ENCODE results near the gene BORCS5.

The BORCS5 gene

GRCh38 chr12:12387501-12387900, 30.6 kb downstream of the BORCS5 start:
- no peaks in the 10 kb centered on the region for H3K27me3 ChIP-seq (ENCODE audit: insufficient read depth, low read length)
- H3K4me1 ChIP-seq (ENCODE audit: insufficient read depth, low read length): peaks cover 21% of the 10 kb centered on the region
- no peaks in the 10 kb centered on the region for H3K9me3 ChIP-seq (ENCODE audit: low read length)
- H3K36me3 ChIP-seq (ENCODE audit: insufficient read depth, low read length): no peaks in the 10 kb centered on the region
- no peak overlapping the region for H3K4me3 ChIP-seq (ENCODE audit: low read length)
- H2AFZ ChIP-seq (ENCODE audit: low read depth, low read length): no peak overlapping the region

- no peak overlapping the region for H2AFZ ChIP-seq (ENCODE audit: low read depth, low read length)
- no peak overlapping the region for H3K4me3 ChIP-seq (ENCODE audit: low read length)
- H3K27me3 ChIP-seq (ENCODE audit: insufficient read depth, low read length): no peaks in the 10 kb centered on the region
- H3K4me1 ChIP-seq (ENCODE audit: insufficient read depth, low read length): peaks cover 2% of the 10 kb centered on the region
- no peaks in the 10 kb centered on the region for H3K9me3 ChIP-seq (ENCODE audit: low read length)
- H3K36me3 ChIP-seq (ENCODE audit: insufficient read depth, low read length): no peaks in the 10 kb centered on the region
Observed at GRCh38 chr12:12392413-12392812, 35.5 kb downstream of the BORCS5 start.

- H3K4me1 ChIP-seq (ENCODE audit: insufficient read depth, low read length): no peaks in the 10 kb centered on the region
- H3K27me3 ChIP-seq (ENCODE audit: insufficient read depth, low read length): no peaks in the 10 kb centered on the region
- no peak overlapping the region for H2AFZ ChIP-seq (ENCODE audit: low read depth, low read length)
- no peaks in the 10 kb centered on the region for H3K36me3 ChIP-seq (ENCODE audit: insufficient read depth, low read length)
- H3K9me3 ChIP-seq (ENCODE audit: low read length): no peaks in the 10 kb centered on the region
- no peak overlapping the region for H3K4me3 ChIP-seq (ENCODE audit: low read length)
Observed at GRCh38 chr12:12393171-12393570, 36.3 kb downstream of the BORCS5 start.

GRCh38 chr12:12396694-12397093, 39.8 kb downstream of the BORCS5 start:
- Histone ChIP-seq H3K27me3 (ENCODE audit: insufficient read depth, low read length) (no peaks in the 10 kb centered on the region), H3K4me1 (ENCODE audit: insufficient read depth, low read length) (no peaks in the 10 kb centered on the region), H3K4me3 (ENCODE audit: low read length) (no peak overlapping the region), H2AFZ (ENCODE audit: low read depth, low read length) (no peak overlapping the region), H3K36me3 (ENCODE audit: insufficient read depth, low read length) (no peaks in the 10 kb centered on the region), H3K9me3 (ENCODE audit: low read length) (no peaks in the 10 kb centered on the region)

GRCh38 chr12:12397184-12397583, 40.3 kb downstream of the BORCS5 start:
- no peaks in the 10 kb centered on the region for H3K36me3 ChIP-seq (ENCODE audit: insufficient read depth, low read length)
- H3K4me3 ChIP-seq (ENCODE audit: low read length): no peak overlapping the region
- no peaks in the 10 kb centered on the region for H3K9me3 ChIP-seq (ENCODE audit: low read length)
- H3K27me3 ChIP-seq (ENCODE audit: insufficient read depth, low read length): no peaks in the 10 kb centered on the region
- no peaks in the 10 kb centered on the region for H3K4me1 ChIP-seq (ENCODE audit: insufficient read depth, low read length)
- no peak overlapping the region for H2AFZ ChIP-seq (ENCODE audit: low read depth, low read length)

GRCh38 chr12:12398026-12398859, 41.4 kb downstream of the BORCS5 start:
- no peak overlapping the region for H3K4me3 ChIP-seq (ENCODE audit: low read length)
- no peak overlapping the region for H2AFZ ChIP-seq (ENCODE audit: low read depth, low read length)
- no peaks in the 10 kb centered on the region for H3K9me3 ChIP-seq (ENCODE audit: low read length)
- no peaks in the 10 kb centered on the region for H3K4me1 ChIP-seq (ENCODE audit: insufficient read depth, low read length)
- no peaks in the 10 kb centered on the region for H3K27me3 ChIP-seq (ENCODE audit: insufficient read depth, low read length)
- H3K36me3 ChIP-seq (ENCODE audit: insufficient read depth, low read length): no peaks in the 10 kb centered on the region

- no peaks in the 10 kb centered on the region for H3K36me3 ChIP-seq (ENCODE audit: insufficient read depth, low read length)
- H3K27me3 ChIP-seq (ENCODE audit: insufficient read depth, low read length): no peaks in the 10 kb centered on the region
- H3K4me1 ChIP-seq (ENCODE audit: insufficient read depth, low read length): no peaks in the 10 kb centered on the region
- H2AFZ ChIP-seq (ENCODE audit: low read depth, low read length): no peak overlapping the region
- no peaks in the 10 kb centered on the region for H3K9me3 ChIP-seq (ENCODE audit: low read length)
- H3K4me3 ChIP-seq (ENCODE audit: low read length): no peak overlapping the region
Observed at GRCh38 chr12:12399161-12399560, 42.3 kb downstream of the BORCS5 start.

GRCh38 chr12:12399776-12400305, 43.0 kb downstream of the BORCS5 start:
- no peaks in the 10 kb centered on the region for H3K9me3 ChIP-seq (ENCODE audit: low read length)
- H3K4me1 ChIP-seq (ENCODE audit: insufficient read depth, low read length): no peaks in the 10 kb centered on the region
- no peak overlapping the region for H3K4me3 ChIP-seq (ENCODE audit: low read length)
- H3K27me3 ChIP-seq (ENCODE audit: insufficient read depth, low read length): no peaks in the 10 kb centered on the region
- no peaks in the 10 kb centered on the region for H3K36me3 ChIP-seq (ENCODE audit: insufficient read depth, low read length)
- no peak overlapping the region for H2AFZ ChIP-seq (ENCODE audit: low read depth, low read length)

GRCh38 chr12:12400793-12401192, 43.9 kb downstream of the BORCS5 start:
- no peak overlapping the region for H3K4me3 ChIP-seq (ENCODE audit: low read length)
- H3K36me3 ChIP-seq (ENCODE audit: insufficient read depth, low read length): no peaks in the 10 kb centered on the region
- H2AFZ ChIP-seq (ENCODE audit: low read depth, low read length): no peak overlapping the region
- H3K9me3 ChIP-seq (ENCODE audit: low read length): no peaks in the 10 kb centered on the region
- H3K27me3 ChIP-seq (ENCODE audit: insufficient read depth, low read length): no peaks in the 10 kb centered on the region
- no peaks in the 10 kb centered on the region for H3K4me1 ChIP-seq (ENCODE audit: insufficient read depth, low read length)

GRCh38 chr12:12403264-12404248, 46.7 kb downstream of the BORCS5 start:
- Histone ChIP-seq H3K9me3 (ENCODE audit: low read length) (no peaks in the 10 kb centered on the region), H3K36me3 (ENCODE audit: insufficient read depth, low read length) (no peaks in the 10 kb centered on the region), H2AFZ (ENCODE audit: low read depth, low read length) (no peak overlapping the region)

GRCh38 chr12:12404297-12404696, 47.4 kb downstream of the BORCS5 start:
- Histone ChIP-seq H3K27me3 (ENCODE audit: insufficient read depth, low read length) (no peaks in the 10 kb centered on the region), H2AFZ (ENCODE audit: low read depth, low read length) (no peak overlapping the region), H3K4me1 (ENCODE audit: insufficient read depth, low read length) (no peaks in the 10 kb centered on the region), H3K36me3 (ENCODE audit: insufficient read depth, low read length) (no peaks in the 10 kb centered on the region), H3K9me3 (ENCODE audit: low read length) (no peaks in the 10 kb centered on the region), H3K4me3 (ENCODE audit: low read length) (no peak overlapping the region)

More at GRCh38 chr12:12403264-12404248, 46.7 kb downstream of the BORCS5 start:
- Histone ChIP-seq H3K4me1 (ENCODE audit: insufficient read depth, low read length) (no peaks in the 10 kb centered on the region), H3K27me3 (ENCODE audit: insufficient read depth, low read length) (no peaks in the 10 kb centered on the region), H3K4me3 (ENCODE audit: low read length) (no peak overlapping the region)

- Histone ChIP-seq H3K9me3 (ENCODE audit: low read length) (no peaks in the 10 kb centered on the region), H3K4me3 (ENCODE audit: low read length) (no peak overlapping the region), H3K36me3 (ENCODE audit: insufficient read depth, low read length) (no peaks in the 10 kb centered on the region)
Observed at GRCh38 chr12:12405882-12406281, 49.0 kb downstream of the BORCS5 start.

GRCh38 chr12:12406762-12407161, 49.9 kb downstream of the BORCS5 start:
- Histone ChIP-seq H3K27me3 (ENCODE audit: insufficient read depth, low read length) (no peaks in the 10 kb centered on the region), H3K4me3 (ENCODE audit: low read length) (no peak overlapping the region), H3K9me3 (ENCODE audit: low read length) (peaks cover 2% of the 10 kb centered on the region), H3K36me3 (ENCODE audit: insufficient read depth, low read length) (no peaks in the 10 kb centered on the region), H2AFZ (ENCODE audit: low read depth, low read length) (no peak overlapping the region), H3K4me1 (ENCODE audit: insufficient read depth, low read length) (no peaks in the 10 kb centered on the region)

More at GRCh38 chr12:12405882-12406281, 49.0 kb downstream of the BORCS5 start:
- Histone ChIP-seq H2AFZ (ENCODE audit: low read depth, low read length) (no peak overlapping the region), H3K27me3 (ENCODE audit: insufficient read depth, low read length) (no peaks in the 10 kb centered on the region), H3K4me1 (ENCODE audit: insufficient read depth, low read length) (no peaks in the 10 kb centered on the region)

All from neuron (in vitro differentiated cells).